ENCODE results near the gene RAB37. TPM values are rescaled to one million over a fixed set of nuclear protein-coding genes. Genes with fewer than 3 reads are reported as not detected.

Gene RAB37
- total RNA-seq, 4 donors from 2014 or later: 1.2 to 5.1 (median 2.0) TPM

DNA sequence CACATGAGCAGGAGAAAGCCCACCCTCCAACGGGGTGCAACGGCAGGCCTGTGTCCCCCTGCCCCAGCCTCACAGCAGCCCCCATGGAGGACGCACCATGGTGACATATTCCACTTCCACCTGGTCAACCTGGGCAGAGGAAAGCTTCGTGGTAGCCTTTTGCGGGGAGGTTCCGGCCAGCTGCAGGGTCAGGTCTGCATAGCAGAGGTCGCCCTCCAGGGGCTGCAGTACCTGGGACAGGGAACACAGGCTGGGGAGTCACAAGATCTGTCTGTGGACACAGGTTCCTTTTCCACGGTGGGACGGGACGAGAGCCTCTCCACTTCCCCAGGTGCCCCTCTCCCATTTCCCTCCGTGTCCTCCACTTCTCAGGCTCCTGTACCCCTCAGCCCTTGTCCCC lies 41.4 kb upstream of the RAB37 start:
- Histone ChIP-seq H3K27ac (no peak overlapping the region), H3K36me3 (no peaks in the 10 kb centered on the region), H3K4me1 (no peaks in the 10 kb centered on the region), H3K9me3 (peaks cover 0 to 3% (median 0%) of the 10 kb centered on the region in 3 donors), H3K4me3 (no peak overlapping the region), H3K27me3 (peaks cover 37% of the 10 kb centered on the region)
- TF ChIP-seq EP300 (IDR thresholded peaks at IDR 0.05) (no peak), POLR2AphosphoS5 (IDR thresholded peaks at IDR 0.05) (no peak)
- TF ChIP-seq, protein P1, sequence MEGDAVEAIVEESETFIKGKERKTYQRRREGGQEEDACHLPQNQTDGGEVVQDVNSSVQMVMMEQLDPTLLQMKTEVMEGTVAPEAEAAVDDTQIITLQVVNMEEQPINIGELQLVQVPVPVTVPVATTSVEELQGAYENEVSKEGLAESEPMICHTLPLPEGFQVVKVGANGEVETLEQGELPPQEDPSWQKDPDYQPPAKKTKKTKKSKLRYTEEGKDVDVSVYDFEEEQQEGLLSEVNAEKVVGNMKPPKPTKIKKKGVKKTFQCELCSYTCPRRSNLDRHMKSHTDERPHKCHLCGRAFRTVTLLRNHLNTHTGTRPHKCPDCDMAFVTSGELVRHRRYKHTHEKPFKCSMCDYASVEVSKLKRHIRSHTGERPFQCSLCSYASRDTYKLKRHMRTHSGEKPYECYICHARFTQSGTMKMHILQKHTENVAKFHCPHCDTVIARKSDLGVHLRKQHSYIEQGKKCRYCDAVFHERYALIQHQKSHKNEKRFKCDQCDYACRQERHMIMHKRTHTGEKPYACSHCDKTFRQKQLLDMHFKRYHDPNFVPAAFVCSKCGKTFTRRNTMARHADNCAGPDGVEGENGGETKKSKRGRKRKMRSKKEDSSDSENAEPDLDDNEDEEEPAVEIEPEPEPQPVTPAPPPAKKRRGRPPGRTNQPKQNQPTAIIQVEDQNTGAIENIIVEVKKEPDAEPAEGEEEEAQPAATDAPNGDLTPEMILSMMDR (IDR thresholded peaks at IDR 0.05): no peak
- 50% methylated on average over 1 of the region's 11 CpGs; no CpG with 5 or more reads in 1 of the 2 donors for WGBS, 2 donors (ENCODE audit: low coverage in 1 of 2)
- no peak for ATAC-seq

DNA sequence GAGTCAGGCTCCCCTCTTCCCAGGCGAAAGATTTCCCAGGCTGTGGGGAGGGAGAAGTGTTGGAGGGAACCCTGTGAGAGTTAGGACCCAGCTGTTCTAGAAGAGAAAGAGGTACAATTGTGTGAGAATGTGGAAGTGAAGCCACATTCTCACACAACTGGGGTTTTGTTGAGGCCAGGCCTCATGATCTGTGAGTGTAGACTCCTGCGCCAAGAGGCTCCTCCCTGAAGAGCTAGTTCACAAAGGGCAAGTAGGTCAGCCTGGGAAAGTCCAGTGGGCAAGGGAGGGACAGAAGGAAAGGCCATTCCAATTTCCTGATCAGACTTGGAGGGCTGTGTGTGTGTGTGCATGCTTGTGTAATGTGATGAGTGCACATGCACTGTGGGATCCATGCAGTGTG lies 39.5 kb upstream of the RAB37 start:
- Histone ChIP-seq H3K4me3 (no peak overlapping the region), H3K9me3 (peaks cover 0 to 3% (median 0%) of the 10 kb centered on the region in 3 donors), H3K27me3 (peaks cover 37% of the 10 kb centered on the region), H3K36me3 (no peaks in the 10 kb centered on the region), H3K27ac (no peak overlapping the region), H3K4me1 (no peaks in the 10 kb centered on the region)
- WGBS, 2 donors (ENCODE audit: low coverage in 1 of 2): 65 to 80% methylated on average over 1 to 2 of the region's 2 CpGs
- no peak for ATAC-seq
- TF ChIP-seq EP300 (IDR thresholded peaks at IDR 0.05) (no peak), POLR2A (IDR thresholded peaks at IDR 0.05) (no peak), POLR2AphosphoS5 (IDR thresholded peaks at IDR 0.05) (no peak)
- TF ChIP-seq, protein P1 (IDR thresholded peaks at IDR 0.05): no peak

DNA sequence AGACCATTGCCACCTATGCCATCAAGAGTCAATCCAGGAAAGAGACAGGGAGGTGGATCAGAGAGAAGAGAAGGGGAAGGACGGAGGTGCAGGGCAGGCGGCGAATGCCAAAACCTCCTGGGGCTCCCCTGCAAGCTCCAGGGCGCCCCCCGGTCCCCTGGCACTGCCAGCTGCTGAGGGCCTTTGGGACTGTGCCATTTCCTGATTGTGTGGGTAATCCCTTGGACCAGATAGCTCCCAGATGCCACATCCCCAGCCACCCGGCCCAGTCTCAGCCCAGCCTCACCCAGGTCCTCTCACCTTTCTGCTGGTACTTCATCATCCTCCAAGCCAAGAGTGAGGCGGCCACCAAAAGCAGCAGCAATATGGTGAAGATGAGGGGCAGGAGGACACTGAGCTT lies 39.0 kb upstream of the RAB37 start:
- Histone ChIP-seq H3K4me1 (no peaks in the 10 kb centered on the region), H3K4me3 (no peak overlapping the region), H3K27me3 (peaks cover 37% of the 10 kb centered on the region), H3K27ac (no peak overlapping the region), H3K36me3 (no peaks in the 10 kb centered on the region), H3K9me3 (peaks cover 0 to 3% (median 0%) of the 10 kb centered on the region in 3 donors)
- TF ChIP-seq, protein P1 (IDR thresholded peaks at IDR 0.05): no peak
- TF ChIP-seq EP300 (IDR thresholded peaks at IDR 0.05) (no peak), POLR2A (IDR thresholded peaks at IDR 0.05) (no peak), POLR2AphosphoS5 (IDR thresholded peaks at IDR 0.05) (no peak)
- no CpG with 5 or more reads among the region's 7 CpGs for WGBS, 2 donors (ENCODE audit: low coverage in 1 of 2)
- no peak for ATAC-seq

DNA sequence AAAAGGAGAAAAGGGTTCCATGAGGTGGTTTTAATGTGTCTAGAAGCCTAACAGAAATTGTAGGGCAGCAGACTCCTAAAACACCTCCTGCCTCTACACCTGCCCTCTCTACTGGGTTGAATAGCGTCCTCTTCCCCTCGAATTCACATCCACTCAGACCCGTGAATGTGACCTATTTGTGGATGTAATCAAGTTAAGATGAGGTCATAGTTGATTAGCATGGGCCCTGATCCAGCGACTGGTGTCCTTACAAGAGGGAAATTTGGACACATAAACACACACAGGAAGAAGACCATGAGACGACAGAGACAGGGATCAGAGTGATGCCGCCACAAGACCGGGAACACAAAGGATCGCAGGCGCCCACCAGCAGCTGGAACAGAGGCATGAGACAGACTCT lies 37.8 kb upstream of the RAB37 start:
- no peak for ATAC-seq
- Histone ChIP-seq H3K27ac (no peak overlapping the region), H3K4me1 (no peaks in the 10 kb centered on the region), H3K9me3 (peaks cover 0 to 2% (median 0%) of the 10 kb centered on the region in 3 donors), H3K4me3 (no peak overlapping the region), H3K36me3 (no peaks in the 10 kb centered on the region), H3K27me3 (peaks cover 44% of the 10 kb centered on the region)
- 56 to 63% methylated on average over 7 to 8 of the region's 9 CpGs for WGBS, 2 donors (ENCODE audit: low coverage in 1 of 2)
- no peak for TF ChIP-seq EP300 (IDR thresholded peaks at IDR 0.05)
- TF ChIP-seq, protein P1 (IDR thresholded peaks at IDR 0.05): no peak
- TF ChIP-seq POLR2A (IDR thresholded peaks at IDR 0.05): no peak
- no peak for TF ChIP-seq POLR2AphosphoS5 (IDR thresholded peaks at IDR 0.05)

DNA sequence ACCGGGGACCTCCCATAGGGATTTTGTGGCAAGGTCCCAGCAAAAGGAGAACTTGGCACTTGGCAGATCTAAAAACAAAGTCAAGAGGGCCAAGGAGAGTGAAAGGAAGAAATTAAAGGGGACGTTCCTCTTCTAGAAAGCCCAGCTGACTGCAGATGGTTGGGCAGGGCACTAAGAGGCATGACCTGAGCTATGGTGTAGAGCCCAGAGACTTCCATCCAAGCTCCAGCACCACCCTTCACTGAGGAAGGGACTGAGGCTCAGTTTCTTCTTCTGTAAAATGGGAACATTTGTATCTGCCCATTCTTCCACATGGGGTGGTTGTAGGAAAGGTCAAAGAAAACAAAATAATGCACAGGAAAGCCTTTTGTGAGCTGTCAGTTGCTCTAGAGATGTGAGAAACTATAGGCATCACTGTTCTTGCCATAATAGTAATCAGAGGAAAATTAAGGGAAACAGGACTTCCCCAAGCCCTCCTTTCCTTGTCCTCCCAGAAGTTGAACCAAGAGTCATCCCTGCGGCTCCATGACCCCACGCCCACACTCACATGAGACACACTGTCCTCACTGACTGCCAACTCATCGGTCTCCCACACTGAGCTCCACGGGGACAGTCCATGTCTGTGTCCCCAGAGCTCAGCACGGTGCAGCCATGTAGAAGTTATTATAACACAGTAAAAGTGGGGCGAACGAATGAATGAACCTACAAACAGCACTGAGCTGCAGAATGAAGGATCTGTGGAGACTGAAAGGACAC lies 34.8 kb upstream of the RAB37 start:
- Histone ChIP-seq H3K4me3 (no peak overlapping the region), H3K27ac (no peak overlapping the region), H3K9me3 (no peaks in the 10 kb centered on the region), H3K36me3 (no peaks in the 10 kb centered on the region), H3K4me1 (no peaks in the 10 kb centered on the region), H3K27me3 (peaks cover 38% of the 10 kb centered on the region)
- no peak for ATAC-seq
- TF ChIP-seq EP300 (IDR thresholded peaks at IDR 0.05) (no peak), POLR2A (IDR thresholded peaks at IDR 0.05) (no peak), POLR2AphosphoS5 (IDR thresholded peaks at IDR 0.05) (no peak)
- TF ChIP-seq, protein P1 (IDR thresholded peaks at IDR 0.05): no peak
- 45 to 49% methylated on average over 3 to 4 of the region's 9 CpGs for WGBS, 2 donors (ENCODE audit: low coverage in 1 of 2)
